Tibial artery (tissue), 4 donors: ENCODE results near the gene CDK6.

ENCODE experiments used
- DNase-seq, 2 donors: peaks; one replicate each; pipeline ENCODE4 v3.0.0-alpha.2; 2019
- H3K27ac ChIP-seq, 2 donors: fragments of 200-600 bp; sonication (generic) in 1 of 2; 1 replicate in 1 of 2; 2 replicates in 1 of 2; pipeline ENCODE4 v1.5.1; 2018 to 2019; ENCODE audit warnings: mild to moderate bottlenecking in 1 of 2
- H3K27me3 ChIP-seq, 2 donors: fragments of 200-600 bp; sonication (generic) in 1 of 2; one replicate each; pipeline versions ENCODE4 v1.5.1 to v1.6.0; 2016 to 2019
- H3K36me3 ChIP-seq, 3 donors: fragments of 200-600 bp; sonication (generic) in 2 of 3; one replicate each; pipeline ENCODE4 v1.5.1; 2016 to 2019; ENCODE audit warnings: mild to moderate bottlenecking in 2 of 3
- H3K4me1 ChIP-seq, 4 donors: fragments of 200-600 bp; sonication (generic) in 2 of 4; 1 replicate in 3 of 4; 2 replicates in 1 of 4; pipeline ENCODE4 v1.5.1; 2016 to 2019
- H3K4me3 ChIP-seq, 2 donors: fragments of 200-600 bp; sonication (generic) in 1 of 2; 1 replicate in 1 of 2; 2 replicates in 1 of 2; pipeline ENCODE4 v1.5.1; 2018 to 2019; ENCODE audit warnings: mild to moderate bottlenecking in 2 of 2
- H3K9me3 ChIP-seq, 3 donors: fragments of 200-600 bp; sonication (generic) in 1 of 3; one replicate each; pipeline ENCODE4 v1.5.1; 2016 to 2019
- CTCF ChIP-seq, 2 experiments: fragments of 200-600 bp in 1 of 2; fragments of 450-650 bp in 1 of 2; IDR thresholded peaks; one replicate each; pipeline ENCODE4 v1.5.1; 2017 to 2019; ENCODE audit warnings: antibody characterized with exemption in 2 of 2, mild to moderate bottlenecking in 1 of 2, moderate library complexity in 1 of 2
- intact Hi-C: fragments of 100-400 bp; cut with DNase I; formaldehyde crosslinking; loops from one replicate; pipeline ENCODE4 v1.15.0; 2023; ENCODE audit warnings: low total_unique reads

CDK6 gene

GRCh38 chr7:92740134-92740533 lies 96.2 kb downstream of the CDK6 start:
- Histone ChIP-seq H3K27ac (no peak overlapping the region), H3K36me3 (no peaks in the 10 kb centered on the region), H3K4me1 (peaks cover 0 to 31% (median 2%) of the 10 kb centered on the region in 4 donors), H3K27me3 (no peaks in the 10 kb centered on the region), H3K4me3 (no peak overlapping the region), H3K9me3 (no peaks in the 10 kb centered on the region)
- no peak for DNase-seq
- intact Hi-C loops: no loop called here
- TF ChIP-seq CTCF (IDR thresholded peaks at IDR 0.05): no peak

GRCh38 chr7:92739091-92739490 lies 97.3 kb downstream of the CDK6 start:
- DNase-seq: no peak
- no peaks in the 10 kb centered on the region for H3K27me3 ChIP-seq
- no peak for TF ChIP-seq CTCF (IDR thresholded peaks at IDR 0.05)

GRCh38 chr7:92737706-92738105 lies 98.7 kb downstream of the CDK6 start:
- Histone ChIP-seq H3K9me3 (no peaks in the 10 kb centered on the region), H3K27me3 (no peaks in the 10 kb centered on the region), H3K27ac (no peak overlapping the region), H3K36me3 (no peaks in the 10 kb centered on the region), H3K4me1 (peaks cover 0 to 28% (median 2%) of the 10 kb centered on the region in 4 donors), H3K4me3 (no peak overlapping the region)
- DNase-seq: no peak
- TF ChIP-seq CTCF (IDR thresholded peaks at IDR 0.05): no peak
- intact Hi-C loops: no loop called here

More at GRCh38 chr7:92739091-92739490, 97.3 kb downstream of the CDK6 start:
- Histone ChIP-seq H3K36me3 (no peaks in the 10 kb centered on the region), H3K4me3 (no peak overlapping the region), H3K9me3 (no peaks in the 10 kb centered on the region), H3K27ac (no peak overlapping the region), H3K4me1 (peaks cover 0 to 31% (median 2%) of the 10 kb centered on the region in 4 donors)
- intact Hi-C loops: no loop called here

- Histone ChIP-seq H3K27ac (no peak overlapping the region), H3K36me3 (no peaks in the 10 kb centered on the region), H3K9me3 (no peaks in the 10 kb centered on the region), H3K27me3 (no peaks in the 10 kb centered on the region), H3K4me1 (peaks cover 0 to 29% (median 2%) of the 10 kb centered on the region in 4 donors), H3K4me3 (no peak overlapping the region)
- no peak for DNase-seq
- intact Hi-C loops: no loop called here
- no peak for TF ChIP-seq CTCF (IDR thresholded peaks at IDR 0.05)
Measured at GRCh38 chr7:92736870-92737269, 99.5 kb downstream of the CDK6 start.

- intact Hi-C loops: no loop called here
- no peak for DNase-seq
Measured at GRCh38 chr7:92735707-92736106, 100.7 kb downstream of the CDK6 start.

More at GRCh38 chr7:92735707-92736106, 100.7 kb downstream of the CDK6 start:
- no peaks in the 10 kb centered on the region for H3K9me3 ChIP-seq
- H3K4me3 ChIP-seq: no peak overlapping the region
- H3K27ac ChIP-seq: no peak overlapping the region
- H3K36me3 ChIP-seq: no peaks in the 10 kb centered on the region
- H3K4me1 ChIP-seq: peaks cover 0 to 29% (median 2%) of the 10 kb centered on the region in 4 donors
- TF ChIP-seq CTCF (IDR thresholded peaks at IDR 0.05): no peak
- H3K27me3 ChIP-seq: no peaks in the 10 kb centered on the region
